DMS153 treated with DMSO at 0.1 percent for 48 hours (cell line): Measurements from ENCODE around the gene ERCC1.
A peak's percentile ranks its signal among the peaks of the same experiment; 100 is the strongest.

ENCODE experiments used
- DNase-seq: peaks from one replicate; lab custom pipeline; 2025; ENCODE audit not compliant: unreplicated experiment; lab: John Stamatoyannopoulos, UW

The ERCC1 gene

DNA sequence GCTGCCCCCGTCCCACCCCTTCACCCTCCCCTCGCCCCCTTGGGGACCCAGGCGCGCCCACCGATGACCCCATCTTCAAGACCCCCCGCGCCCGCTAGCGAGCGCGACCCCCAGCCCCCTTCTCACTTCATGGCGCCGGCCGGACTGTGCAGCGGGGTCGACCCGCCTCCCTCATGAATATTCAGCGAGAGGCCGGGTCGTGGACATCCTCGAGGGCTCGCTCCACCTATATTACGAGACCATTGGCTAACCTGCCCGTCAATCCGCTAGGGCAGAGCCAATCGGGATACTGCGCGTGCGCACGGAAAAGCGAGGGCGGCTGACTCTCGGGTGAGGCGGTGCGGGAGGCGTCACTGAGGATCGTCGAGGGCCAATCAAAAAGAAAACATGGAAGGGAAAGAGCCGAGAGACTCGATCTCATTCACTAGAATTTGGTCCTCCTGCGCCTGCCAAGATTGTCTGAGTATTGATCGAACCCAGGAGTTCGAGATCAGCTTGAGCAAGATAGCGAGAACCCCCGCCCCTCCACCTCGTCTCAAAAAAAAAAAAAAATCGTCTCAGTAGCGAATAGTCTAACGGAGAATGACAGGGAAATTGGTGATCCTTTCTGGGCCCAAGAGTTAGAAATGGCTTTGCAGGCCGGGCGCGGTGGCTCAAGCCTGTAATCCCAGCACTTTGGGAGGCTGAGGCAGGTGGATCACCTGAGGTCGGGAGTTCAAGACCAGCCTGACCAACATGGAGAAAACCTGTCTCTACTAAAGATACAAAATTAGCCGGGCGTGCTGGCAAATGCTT, 53.1 kb downstream of the ERCC1 start, which contains the start of gene ERCC2:
Gene ERCC2, minus strand, starts transcription at position 164 of the 795 bp plus-strand sequence. Its CDS starts 33 bp downstream, at position 131.
- DNase-seq: peak; percentile 94

DNA sequence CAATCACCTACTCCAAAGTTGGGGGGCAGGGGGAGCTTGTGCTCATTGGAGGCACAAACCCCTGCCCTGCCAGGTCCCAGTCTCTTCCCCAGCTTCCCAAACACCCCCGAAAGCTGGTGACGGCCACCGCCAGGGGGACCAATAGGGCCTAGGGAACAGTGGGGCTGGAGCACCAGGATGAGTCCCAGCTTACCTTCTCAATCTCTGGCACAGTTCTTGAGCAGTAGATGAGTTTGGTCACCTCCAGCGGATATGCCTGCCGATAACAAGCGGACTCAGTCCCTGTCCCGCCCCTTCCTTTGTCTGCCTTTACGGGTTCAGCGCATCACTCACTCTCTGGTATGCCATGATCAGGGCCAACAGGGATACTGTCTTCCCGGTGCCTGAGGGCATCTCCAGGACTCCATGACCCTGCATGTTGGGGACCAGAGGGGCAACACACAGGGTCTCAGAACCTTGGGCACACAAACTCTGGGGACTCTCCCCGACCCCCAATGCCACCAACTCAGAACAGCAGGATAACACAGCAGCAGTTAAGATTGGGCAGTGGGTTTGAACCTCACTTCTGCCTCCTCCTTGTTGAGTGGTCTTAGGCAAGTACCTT, 54.9 kb downstream of the ERCC1 start:
- no peak for DNase-seq

DNA sequence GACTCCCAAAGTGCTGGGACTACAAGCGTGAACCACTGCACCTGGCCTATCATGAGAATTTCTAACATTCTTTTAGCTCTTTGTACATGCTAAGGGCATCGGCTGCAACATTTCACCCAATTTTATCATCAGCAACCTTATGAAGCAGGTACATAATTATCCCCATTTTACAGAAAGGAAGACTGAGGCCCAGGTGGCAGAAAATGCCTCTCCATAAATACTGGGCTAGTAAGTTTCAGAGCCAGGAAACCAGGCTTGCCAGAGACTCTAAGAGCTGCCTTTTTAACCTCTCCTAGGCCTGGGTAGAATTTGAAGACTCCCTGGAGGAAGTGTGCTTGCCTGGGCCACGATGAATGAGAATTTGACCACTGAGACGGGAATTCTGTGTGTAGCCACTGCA, 55.6 kb downstream of the ERCC1 start:
- no peak for DNase-seq

DNA sequence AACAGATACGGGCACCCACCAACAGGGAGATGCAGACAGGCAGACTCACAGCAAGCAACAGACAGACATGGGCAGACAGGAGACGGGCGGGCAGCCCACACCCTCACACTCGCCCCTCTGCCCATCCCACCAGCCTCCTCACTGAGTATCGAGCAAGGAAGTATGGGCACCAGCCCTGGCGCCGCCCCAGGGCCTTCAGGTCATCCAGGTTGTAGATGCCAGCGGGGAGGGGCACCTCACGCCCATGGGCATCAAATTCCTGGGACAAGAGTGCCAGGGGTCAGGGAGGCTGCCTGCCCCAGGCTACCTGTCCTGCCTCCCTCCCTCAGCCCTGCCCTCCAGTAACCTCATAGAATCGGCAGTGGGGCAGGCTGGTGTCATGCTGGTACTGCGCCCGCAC, 59.0 kb downstream of the ERCC1 start:
- no peak for DNase-seq

DNA sequence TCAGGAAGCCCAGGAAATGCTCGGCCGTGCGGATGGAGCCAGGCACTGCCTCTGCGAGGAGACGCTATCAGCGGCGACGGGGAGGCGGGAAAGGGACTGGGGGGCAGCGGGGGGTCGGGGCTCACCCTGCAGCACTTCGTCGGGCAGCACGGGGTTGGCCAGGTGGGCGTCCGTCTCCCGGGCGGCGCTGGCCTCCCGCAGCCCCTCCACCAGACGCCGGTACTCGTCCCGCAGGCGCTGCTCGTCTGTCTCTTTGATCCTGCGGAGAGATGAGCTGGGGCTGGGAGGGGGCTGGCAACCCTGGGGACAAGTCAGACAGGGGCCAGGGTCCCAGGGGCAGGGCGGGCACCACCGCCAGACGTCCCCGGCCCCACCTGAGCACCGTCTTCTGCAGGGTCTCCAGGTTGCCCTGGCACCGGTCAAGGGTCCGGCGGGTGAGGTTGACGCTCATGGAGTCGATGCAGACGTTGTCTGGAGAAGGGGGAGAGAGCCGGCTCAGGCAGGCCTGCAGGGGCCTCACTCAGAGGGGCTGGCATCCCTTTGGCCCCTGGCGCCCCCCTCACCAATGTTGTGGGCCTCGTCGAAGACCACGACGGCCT, 59.8 kb downstream of the ERCC1 start:
- DNase-seq: no peak

DNA sequence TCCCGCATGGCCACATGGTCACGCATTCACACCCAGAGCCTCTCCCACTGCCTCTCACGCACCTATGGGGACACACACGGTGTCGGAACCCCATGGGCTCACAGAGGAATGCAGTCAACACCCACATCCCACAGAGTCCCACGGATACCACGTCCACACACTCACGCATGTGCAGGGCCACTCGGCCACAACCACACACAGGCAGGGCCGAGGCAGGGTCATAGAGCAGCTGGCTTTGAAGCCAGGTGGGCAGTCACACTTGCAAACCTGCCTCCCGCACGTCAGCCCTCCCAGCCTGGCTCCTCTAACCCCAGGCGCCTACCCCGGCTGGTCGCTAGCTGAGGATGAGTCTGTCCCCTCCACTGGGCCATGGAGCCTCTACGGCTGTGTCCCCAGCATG, 61.4 kb downstream of the ERCC1 start:
- no peak for DNase-seq

DNA sequence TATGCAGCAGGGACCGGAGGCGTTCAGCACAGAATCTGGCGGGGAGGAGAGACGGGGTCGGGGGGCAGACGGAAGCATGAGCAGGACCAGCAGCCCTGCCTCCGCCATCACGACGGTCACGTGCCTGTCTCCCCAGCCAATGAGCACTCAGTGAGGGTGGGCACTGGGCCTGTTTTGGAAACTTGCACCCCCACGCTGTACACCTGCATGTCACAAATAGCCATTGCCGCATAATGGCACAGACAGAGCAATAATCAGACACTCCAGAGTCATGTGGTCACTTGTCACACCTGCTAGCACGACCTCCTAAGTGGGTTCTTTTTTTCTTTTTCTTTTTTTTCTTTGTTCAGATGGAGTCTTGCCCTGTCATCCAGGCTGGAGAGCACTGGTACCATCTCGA, 62.1 kb downstream of the ERCC1 start:
- no peak for DNase-seq

DNA sequence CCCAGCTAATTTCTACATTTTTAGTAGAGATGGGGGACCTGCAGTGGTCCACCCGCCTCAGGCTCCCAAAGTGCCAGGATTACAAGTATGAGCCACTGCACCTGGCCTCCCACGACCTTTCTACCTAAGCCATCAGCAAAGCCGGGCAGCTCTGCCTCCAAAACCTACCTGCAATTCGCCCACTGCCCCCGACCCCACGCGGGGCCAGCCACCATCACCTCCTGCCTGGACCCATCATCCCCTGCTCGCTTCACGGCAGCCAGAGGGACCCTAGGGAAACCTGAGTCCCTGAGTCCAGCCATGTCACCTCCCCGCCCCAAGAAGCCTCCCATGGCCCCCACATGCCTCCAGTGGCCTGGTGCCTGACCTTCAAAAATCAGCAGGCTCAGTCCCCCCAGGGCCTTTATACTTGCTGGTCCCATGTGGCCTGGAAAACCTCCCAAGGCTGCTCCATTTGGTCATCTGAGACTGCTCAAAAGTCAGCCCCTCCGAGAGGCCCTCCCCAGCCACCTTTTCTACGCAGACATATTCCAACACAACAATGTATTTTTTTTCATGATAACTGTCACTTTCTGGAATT, 65.4 kb downstream of the ERCC1 start:
- no peak for DNase-seq

DNA sequence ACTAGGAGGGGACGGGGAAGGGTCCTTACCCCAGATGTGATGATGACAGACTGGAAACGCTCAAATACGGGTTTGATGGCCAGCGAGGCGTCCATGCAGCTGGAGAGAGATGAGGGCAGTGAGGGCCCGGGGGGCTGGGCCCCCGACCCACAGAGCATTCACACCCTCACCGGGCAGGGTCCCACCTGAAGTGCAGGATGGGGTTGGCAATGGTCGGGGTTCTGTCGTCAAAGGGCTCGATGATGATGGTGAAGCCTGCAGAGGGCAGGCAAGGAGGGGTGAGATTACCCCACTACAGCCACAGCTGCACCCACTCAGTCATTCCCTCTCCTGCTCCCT, 66.3 kb downstream of the ERCC1 start:
- DNase-seq: no peak
